GM10248 (cell line): Measurements from ENCODE around the gene CACNA1I.
A peak's percentile ranks its signal among the peaks of the same experiment; 100 is the strongest.

Source experiments
- CTCF ChIA-PET: fragments of 300-600 bp; sonication (Branson Sonifier 250); formaldehyde crosslinking; extraction: SDS; loops from one replicate; lab custom pipeline; 2021; ENCODE audit warnings: antibody characterized with exemption; lab: Yijun Ruan, JAX
- POLR2A ChIA-PET: fragments of 350-650 bp; sonication (Branson Sonifier 250); formaldehyde crosslinking; extraction: SDS; loops from one replicate; lab custom pipeline; 2020; ENCODE audit warnings: antibody characterized with exemption; lab: Yijun Ruan, JAX
- DNase-seq: peaks from one replicate; pipeline ENCODE4 v3.0.0; 2012; ENCODE audit errors: extremely low spot score
- TF ChIP-seq, protein P1 (sequence below): IDR thresholded peaks from 2 replicates; pipeline ENCODE4 v1.5.1; 2012; ENCODE audit warnings: mild to moderate bottlenecking, low read depth; ENCODE audit errors: extremely low read depth, missing control alignments, control extremely low read depth

The CACNA1I gene

DNA sequence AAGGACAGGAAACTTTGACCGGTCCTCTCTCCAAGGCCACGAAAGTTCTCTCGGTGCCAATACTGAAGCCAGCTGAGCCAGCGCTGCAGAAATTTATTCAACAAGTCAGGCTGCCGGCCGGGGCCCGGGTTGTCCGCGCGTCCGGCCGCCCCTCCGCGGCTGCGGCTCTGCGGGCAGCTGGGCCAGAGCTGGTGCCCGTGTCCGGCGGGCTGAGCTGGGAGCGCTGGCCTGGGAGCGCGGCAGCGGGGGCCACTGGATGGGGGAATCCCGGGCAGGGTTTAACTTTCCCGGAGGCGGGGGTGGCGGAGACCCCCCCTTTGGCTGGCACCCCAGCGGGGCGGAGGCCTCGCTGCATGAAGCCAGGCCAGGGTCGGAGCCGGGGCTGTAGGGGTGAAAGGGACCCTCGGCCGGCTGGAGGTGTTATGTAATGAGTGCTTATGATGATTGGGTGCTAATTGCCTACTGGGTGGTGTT, 12.3 kb upstream of the CACNA1I start:
- TF ChIP-seq, protein P1, sequence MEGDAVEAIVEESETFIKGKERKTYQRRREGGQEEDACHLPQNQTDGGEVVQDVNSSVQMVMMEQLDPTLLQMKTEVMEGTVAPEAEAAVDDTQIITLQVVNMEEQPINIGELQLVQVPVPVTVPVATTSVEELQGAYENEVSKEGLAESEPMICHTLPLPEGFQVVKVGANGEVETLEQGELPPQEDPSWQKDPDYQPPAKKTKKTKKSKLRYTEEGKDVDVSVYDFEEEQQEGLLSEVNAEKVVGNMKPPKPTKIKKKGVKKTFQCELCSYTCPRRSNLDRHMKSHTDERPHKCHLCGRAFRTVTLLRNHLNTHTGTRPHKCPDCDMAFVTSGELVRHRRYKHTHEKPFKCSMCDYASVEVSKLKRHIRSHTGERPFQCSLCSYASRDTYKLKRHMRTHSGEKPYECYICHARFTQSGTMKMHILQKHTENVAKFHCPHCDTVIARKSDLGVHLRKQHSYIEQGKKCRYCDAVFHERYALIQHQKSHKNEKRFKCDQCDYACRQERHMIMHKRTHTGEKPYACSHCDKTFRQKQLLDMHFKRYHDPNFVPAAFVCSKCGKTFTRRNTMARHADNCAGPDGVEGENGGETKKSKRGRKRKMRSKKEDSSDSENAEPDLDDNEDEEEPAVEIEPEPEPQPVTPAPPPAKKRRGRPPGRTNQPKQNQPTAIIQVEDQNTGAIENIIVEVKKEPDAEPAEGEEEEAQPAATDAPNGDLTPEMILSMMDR = no peak
- POLR2A ChIA-PET = no interaction called here
- CTCF ChIA-PET = interaction anchor here (1.6 to 2.5 kb wide), 2 partner anchors 152 to 466 kb away, joined by 3 to 13 read pairs; no protein-coding TSS in a partner anchor
- no peak for DNase-seq

DNA sequence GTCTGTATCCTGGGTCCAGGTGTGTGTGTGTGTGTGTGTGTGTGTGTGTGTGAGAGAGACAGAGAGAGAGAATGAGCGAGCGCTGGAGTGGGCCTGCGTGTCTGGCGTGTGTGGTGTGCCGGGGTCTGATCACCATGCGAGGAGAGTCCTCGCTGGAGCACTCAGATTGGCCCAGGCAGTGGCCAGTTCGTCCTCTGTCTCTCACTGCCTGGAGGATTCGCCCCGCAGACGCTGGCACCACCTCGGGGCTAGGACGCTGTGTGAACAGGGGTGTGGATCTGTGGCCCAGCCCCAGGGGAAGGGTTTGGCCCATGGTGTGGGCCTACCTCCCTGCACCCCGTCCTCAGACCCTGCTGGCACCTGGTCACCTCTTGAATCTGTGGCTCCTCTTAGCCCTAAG, 11.6 kb upstream of the CACNA1I start:
- ChIA-PET POLR2A (interaction anchor here (0.5 kb wide), 1 partner anchor 562 kb away, joined by 3 read pairs; no protein-coding TSS in a partner anchor), CTCF (interaction anchor here (0.9 to 2.5 kb wide), 8 partner anchors 17 to 485 kb away, joined by 3 to 13 read pairs (median 4); no protein-coding TSS in a partner anchor)
- TF ChIP-seq, protein P1 = no peak
- no peak for DNase-seq

DNA sequence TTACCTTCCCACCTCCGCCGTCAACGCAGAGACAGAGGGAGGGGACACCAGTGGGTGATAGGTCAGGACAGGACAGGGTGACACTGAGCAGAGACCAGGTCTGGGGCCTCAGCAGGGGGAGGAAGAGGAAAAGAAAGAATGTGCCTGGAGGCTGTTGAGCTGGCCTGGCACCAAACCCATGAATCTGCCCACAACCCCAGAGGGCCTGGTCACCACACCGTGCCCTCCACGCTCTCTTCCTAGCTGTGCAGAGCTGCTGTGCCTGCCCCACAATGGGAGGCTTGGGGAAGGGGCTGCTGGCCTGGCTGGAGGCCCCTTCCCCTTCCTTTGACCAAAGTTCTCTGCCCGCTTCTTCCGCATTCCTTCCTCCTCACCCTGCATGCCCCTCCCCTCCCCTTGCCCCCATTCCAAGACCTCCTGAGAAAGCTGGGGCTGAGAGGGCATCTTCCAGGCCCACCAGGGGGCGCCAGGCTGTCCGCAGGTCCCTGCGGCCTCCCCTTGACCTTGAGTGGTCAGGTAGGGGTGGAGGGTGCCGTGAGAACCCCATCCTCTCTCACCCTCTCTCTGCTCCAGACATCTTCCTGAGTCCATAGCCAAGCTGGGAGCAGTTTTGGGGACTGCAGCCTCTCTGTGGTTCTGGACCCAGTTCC, 11.0 kb upstream of the CACNA1I start:
- CTCF ChIA-PET = interaction anchor here (0.9 to 2.5 kb wide), 9 partner anchors 17 to 485 kb away, joined by 3 to 13 read pairs (median 3); no protein-coding TSS in a partner anchor
- TF ChIP-seq, protein P1 = peak; percentile 57
- POLR2A ChIA-PET = no interaction called here
- peak; percentile 51 for DNase-seq

DNA sequence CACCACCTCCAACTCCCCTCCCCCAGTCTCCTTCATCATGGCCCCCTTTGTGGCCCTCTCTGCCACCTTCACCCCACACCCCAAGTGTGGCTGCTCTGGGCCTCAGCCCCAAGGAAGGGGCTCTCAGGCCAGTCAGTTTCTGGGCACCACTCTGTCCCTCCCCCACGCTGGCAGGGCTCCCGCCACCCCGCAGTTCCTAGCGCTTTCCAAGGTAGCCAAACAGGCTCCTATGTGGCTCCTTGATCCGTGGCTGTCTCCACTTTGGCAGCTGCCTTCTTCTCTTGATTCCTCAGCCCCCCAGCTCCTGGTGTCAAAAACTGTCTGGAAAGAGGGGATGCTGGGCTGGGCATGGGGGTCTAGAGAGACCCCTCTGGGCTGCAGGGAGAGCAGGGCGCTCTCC, 10.4 kb upstream of the CACNA1I start:
- ChIA-PET CTCF (interaction anchor here (0.9 to 2.5 kb wide), 7 partner anchors 16 to 484 kb away, joined by 3 to 13 read pairs (median 3); no protein-coding TSS in a partner anchor), POLR2A (no interaction called here)
- no peak for DNase-seq
- TF ChIP-seq, protein P1 = no peak

DNA sequence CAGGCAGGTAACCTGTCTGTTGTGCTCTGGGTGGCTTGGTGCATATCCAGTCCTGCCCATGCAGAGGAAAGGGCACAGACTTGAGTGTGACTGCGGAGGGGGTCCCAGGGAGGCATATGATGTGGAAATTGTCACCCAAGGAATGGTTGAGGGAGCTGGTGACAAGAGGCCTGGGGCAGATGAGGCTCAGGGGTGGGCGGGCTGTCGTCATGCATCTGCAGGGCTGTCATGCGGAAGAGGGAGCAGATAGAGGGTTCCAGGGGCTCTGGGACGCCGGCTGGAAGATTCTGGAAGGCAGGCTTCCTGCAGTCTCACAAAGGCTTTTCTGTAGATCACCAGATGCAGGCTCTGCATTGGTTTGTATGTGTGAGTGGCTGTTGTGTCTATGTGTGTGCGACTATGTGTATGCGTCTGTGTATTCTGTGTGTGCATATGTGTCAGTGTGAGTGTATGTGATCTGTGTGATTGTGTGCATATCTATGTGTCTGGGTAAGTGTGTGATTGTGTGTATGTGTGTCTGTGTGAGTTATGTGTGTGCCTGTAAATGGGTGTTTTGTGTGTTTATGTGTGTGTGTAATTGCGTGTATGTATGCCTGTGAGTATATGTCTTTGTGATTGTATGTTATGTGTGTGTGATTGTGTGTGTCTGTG, 7.6 kb upstream of the CACNA1I start:
- DNase-seq = no peak
- CTCF ChIA-PET = interaction anchor here (1.3 to 2.2 kb wide), 2 partner anchors 462 to 473 kb away, joined by 5 to 12 read pairs; no protein-coding TSS in a partner anchor
- TF ChIP-seq, protein P1 = no peak
- POLR2A ChIA-PET = no interaction called here

DNA sequence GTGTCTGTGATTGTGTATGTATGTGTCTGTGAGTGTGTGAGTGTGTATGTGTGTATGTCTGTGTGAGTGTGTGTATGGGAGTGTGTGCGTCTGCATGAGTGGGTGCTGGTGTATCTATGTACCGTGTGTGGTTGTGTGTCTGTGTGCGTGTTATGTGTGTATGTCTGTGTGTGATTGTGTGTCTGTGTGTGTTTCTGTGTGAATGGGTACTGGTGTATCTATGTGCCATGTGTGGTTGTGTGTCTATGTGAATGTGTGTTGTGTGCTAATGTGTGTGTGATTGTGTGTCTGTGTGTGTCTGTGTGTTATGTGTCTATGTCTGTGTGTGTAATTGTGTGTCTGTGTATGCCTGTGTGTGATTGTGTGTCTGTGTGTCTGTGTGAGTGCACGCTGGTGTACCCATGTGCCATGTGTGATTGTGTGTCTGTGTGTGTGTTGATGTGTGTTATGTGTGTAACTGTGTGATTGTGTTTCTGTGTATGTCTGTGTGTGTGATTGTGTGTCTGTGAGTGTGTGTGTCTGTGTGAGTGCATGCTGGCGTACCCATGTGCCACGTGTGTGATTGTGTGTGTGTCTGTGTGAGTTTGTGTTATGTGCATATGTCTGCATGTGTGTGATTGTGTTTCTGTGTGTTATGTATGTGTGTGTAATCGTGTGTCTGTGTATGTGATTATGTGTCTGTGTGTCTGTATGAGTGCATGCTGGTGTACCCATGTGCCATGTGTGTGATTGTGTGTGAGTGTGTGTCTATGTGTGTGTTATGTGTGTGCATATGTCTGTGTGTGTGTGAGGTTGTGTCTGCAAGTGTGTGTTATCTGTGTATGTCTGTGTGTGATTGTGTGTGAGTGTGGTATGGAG, 6.8 kb upstream of the CACNA1I start:
- CTCF ChIA-PET = no interaction called here
- TF ChIP-seq, protein P1 = no peak
- POLR2A ChIA-PET = no interaction called here
- no peak for DNase-seq
